Prostate gland (tissue), 2 donors: ENCODE data around the gene PRAMEF11.

Source experiments
- CTCF ChIP-seq, 4 experiments: fragments of 200-600 bp in 2 of 4; fragments of 450-650 bp in 2 of 4; sonication (generic) in 2 of 4; IDR thresholded peaks; 1 replicate in 3 of 4; 2 replicates in 1 of 4; pipeline ENCODE4 v1.5.1; 2016 to 2019; ENCODE audit warnings: antibody characterized with exemption in 4 of 4, mild to moderate bottlenecking in 2 of 4, moderate library complexity in 2 of 4
- POLR2A ChIP-seq: fragments of 450-650 bp; IDR thresholded peaks from one replicate; pipeline ENCODE4 v1.6.1; 2016; ENCODE audit warnings: antibody characterized with exemption, mild to moderate bottlenecking
- POLR2AphosphoS5 ChIP-seq: sonication (generic); formaldehyde crosslinking; IDR thresholded peaks from one replicate; pipeline ENCODE4 v1.6.1; 2017; ENCODE audit warnings: antibody characterized with exemption

GRCh38 chr1:12799730-12800129, 31.5 kb downstream of the PRAMEF11 start:
- TF ChIP-seq CTCF (IDR thresholded peaks at IDR 0.05) (no peak), POLR2A (no peak), POLR2AphosphoS5 (no peak)
